ENCODE data around the gene ATP2B2. TPM values are rescaled to one million over a fixed set of nuclear protein-coding genes. Genes with fewer than 3 reads are reported as not detected.

Gene ATP2B2
- total and polyA plus RNA-seq, 2 donors (not counting 1 experiment from before 2014, with no cell fraction given), result not detected

DNA sequence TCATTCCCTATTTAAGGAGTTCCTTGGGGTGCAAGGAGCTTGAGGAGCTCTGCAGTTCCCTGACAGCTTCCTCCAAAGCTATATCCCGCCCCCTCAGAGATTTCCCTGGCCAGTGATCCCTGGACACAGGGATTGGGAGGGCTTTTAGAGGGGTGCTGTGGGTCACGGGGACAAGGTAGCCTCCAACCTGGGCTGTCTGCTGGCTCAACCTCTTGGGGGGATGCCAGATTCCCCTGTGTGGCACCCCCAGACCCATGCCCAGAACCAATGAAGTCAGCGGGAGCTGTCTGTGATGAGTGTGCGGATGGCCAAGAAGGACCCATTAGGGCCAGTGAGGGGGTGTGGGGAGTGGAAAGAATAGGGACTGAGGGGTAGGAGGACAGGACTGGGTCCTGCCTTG is 21.0 kb upstream of the ATP2B2 start:
- Mint-ChIP-seq H3K27ac (no peak overlapping the region), H3K4me1 (no peaks in the 10 kb centered on the region), H3K27me3 (peaks cover 57% of the 10 kb centered on the region), H3K4me3 (no peak overlapping the region), H3K9me3 (ENCODE audit: insufficient read depth) (no peaks in the 10 kb centered on the region)
- intact Hi-C loops (cut with micrococcal nuclease), result no loop called here
- 91% methylated on average over 3 of the region's 4 CpGs for WGBS (ENCODE audit: insufficient coverage)
- Histone ChIP-seq H2AFZ (ENCODE audit: insufficient read depth, low read depth, low read length, poor library complexity, severe bottlenecking) (no peak overlapping the region), H3K36me3 (replicated peaks in 1 of 2; ENCODE audit: control extremely low read depth in 1 of 2, control insufficient read depth in 1 of 2, extremely low read depth in 1 of 2, insufficient read depth in 2 of 2, low read length in 1 of 2) (no peaks in the 10 kb centered on the region), H3K4me1 (ENCODE audit: control insufficient read depth in 2 of 2, insufficient read depth in 2 of 2, low read length in 2 of 2) (no peaks in the 10 kb centered on the region), H3K9me3 (ENCODE audit: control extremely low read depth in 1 of 3, control insufficient read depth in 2 of 3, insufficient read depth in 1 of 3, low read length in 2 of 3) (no peaks in the 10 kb centered on the region), H3K9ac (ENCODE audit: low read length) (no peak overlapping the region), H3K79me2 (ENCODE audit: control insufficient read depth, insufficient read depth, low read length) (no peaks in the 10 kb centered on the region), H3K27me3 (replicated peaks in 1 of 4; ENCODE audit: control extremely low read depth in 1 of 4, control insufficient read depth in 3 of 4, insufficient read depth in 4 of 4, low read length in 3 of 4) (peaks cover 0 to 24% (median 6%) of the 10 kb centered on the region in 4 experiments), H3K27ac (ENCODE audit: low read length in 2 of 2) (no peak overlapping the region), H4K20me1 (ENCODE audit: control insufficient read depth, insufficient read depth, low read length, poor library complexity, severe bottlenecking) (no peaks in the 10 kb centered on the region), H3K4me2 (replicated peaks; ENCODE audit: low read depth, low read length, poor library complexity, severe bottlenecking) (no peak overlapping the region), H3K4me3 (ENCODE audit: control extremely low read depth in 1 of 5, extremely low read depth in 1 of 5, insufficient read depth in 1 of 5, low read depth in 2 of 5, low read length in 4 of 5) (no peak overlapping the region)
- no peak for TF ChIP-seq EZH2 (IDR thresholded peaks at IDR 0.05; ENCODE audit: borderline replicate concordance, insufficient read depth, low read depth, low read length, poor library complexity, severe bottlenecking)
- TF ChIP-seq, protein P1, sequence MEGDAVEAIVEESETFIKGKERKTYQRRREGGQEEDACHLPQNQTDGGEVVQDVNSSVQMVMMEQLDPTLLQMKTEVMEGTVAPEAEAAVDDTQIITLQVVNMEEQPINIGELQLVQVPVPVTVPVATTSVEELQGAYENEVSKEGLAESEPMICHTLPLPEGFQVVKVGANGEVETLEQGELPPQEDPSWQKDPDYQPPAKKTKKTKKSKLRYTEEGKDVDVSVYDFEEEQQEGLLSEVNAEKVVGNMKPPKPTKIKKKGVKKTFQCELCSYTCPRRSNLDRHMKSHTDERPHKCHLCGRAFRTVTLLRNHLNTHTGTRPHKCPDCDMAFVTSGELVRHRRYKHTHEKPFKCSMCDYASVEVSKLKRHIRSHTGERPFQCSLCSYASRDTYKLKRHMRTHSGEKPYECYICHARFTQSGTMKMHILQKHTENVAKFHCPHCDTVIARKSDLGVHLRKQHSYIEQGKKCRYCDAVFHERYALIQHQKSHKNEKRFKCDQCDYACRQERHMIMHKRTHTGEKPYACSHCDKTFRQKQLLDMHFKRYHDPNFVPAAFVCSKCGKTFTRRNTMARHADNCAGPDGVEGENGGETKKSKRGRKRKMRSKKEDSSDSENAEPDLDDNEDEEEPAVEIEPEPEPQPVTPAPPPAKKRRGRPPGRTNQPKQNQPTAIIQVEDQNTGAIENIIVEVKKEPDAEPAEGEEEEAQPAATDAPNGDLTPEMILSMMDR (IDR thresholded peaks at IDR 0.05), result no peak
- ChIA-PET CTCF (no interaction called here), POLR2A (no interaction called here)
- DNase-seq (no peak), ATAC-seq (ENCODE audit: low read depth) (no peak)

DNA sequence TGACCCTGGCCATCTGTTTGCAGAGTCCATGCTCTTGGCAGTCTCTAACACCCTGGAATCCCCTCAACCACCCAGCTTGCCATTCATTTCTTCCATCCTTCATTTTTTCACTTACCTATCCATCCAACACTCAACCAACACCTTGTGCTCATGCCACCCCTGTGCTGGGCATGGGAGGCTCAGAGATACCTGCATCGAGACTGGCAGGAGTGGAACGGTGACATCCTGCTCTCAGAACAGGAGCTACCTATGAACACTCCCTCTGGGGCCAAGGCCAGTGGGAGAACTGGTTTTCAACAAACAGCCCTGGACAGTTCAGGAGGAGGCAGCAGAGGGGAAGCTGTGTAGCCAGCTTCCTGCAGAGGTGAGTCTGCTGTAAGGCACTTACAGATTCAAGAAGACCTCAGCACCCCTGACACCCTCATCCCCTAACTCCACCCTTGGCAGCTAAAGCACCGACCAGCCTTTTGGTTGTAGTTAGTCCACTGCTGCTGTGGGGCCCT is 19.5 kb upstream of the ATP2B2 start:
- H3K27me3 ChIP-seq (replicated peaks in 1 of 4; ENCODE audit: control extremely low read depth in 1 of 4, control insufficient read depth in 3 of 4, insufficient read depth in 4 of 4, low read length in 3 of 4), result peaks cover 0 to 27% (median 6%) of the 10 kb centered on the region in 4 experiments

More for the DNA sequence above, 19.5 kb upstream of the ATP2B2 start:
- no peak for DNase-seq
- intact Hi-C loops (cut with micrococcal nuclease), result no loop called here
- Histone ChIP-seq H3K9ac (ENCODE audit: low read length) (no peak overlapping the region), H2AFZ (ENCODE audit: insufficient read depth, low read depth, low read length, poor library complexity, severe bottlenecking) (no peak overlapping the region), H4K20me1 (ENCODE audit: control insufficient read depth, insufficient read depth, low read length, poor library complexity, severe bottlenecking) (no peaks in the 10 kb centered on the region), H3K27ac (ENCODE audit: low read length in 2 of 2) (no peak overlapping the region), H3K9me3 (ENCODE audit: control extremely low read depth in 1 of 3, control insufficient read depth in 2 of 3, insufficient read depth in 1 of 3, low read length in 2 of 3) (no peaks in the 10 kb centered on the region), H3K4me2 (replicated peaks; ENCODE audit: low read depth, low read length, poor library complexity, severe bottlenecking) (no peak overlapping the region), H3K36me3 (replicated peaks in 1 of 2; ENCODE audit: control extremely low read depth in 1 of 2, control insufficient read depth in 1 of 2, extremely low read depth in 1 of 2, insufficient read depth in 2 of 2, low read length in 1 of 2) (no peaks in the 10 kb centered on the region), H3K79me2 (ENCODE audit: control insufficient read depth, insufficient read depth, low read length) (no peaks in the 10 kb centered on the region), H3K4me1 (ENCODE audit: control insufficient read depth in 2 of 2, insufficient read depth in 2 of 2, low read length in 2 of 2) (no peaks in the 10 kb centered on the region), H3K4me3 (ENCODE audit: control extremely low read depth in 1 of 5, extremely low read depth in 1 of 5, insufficient read depth in 1 of 5, low read depth in 2 of 5, low read length in 4 of 5) (no peak overlapping the region)
- Mint-ChIP-seq H3K9me3 (ENCODE audit: insufficient read depth) (no peaks in the 10 kb centered on the region), H3K4me3 (no peak overlapping the region), H3K27ac (no peak overlapping the region), H3K27me3 (peaks cover 59% of the 10 kb centered on the region), H3K4me1 (no peaks in the 10 kb centered on the region)
- no peak for ATAC-seq (ENCODE audit: low read depth)
- CTCF ChIA-PET, result no interaction called here
- 100% methylated on average over 2 of the region's 3 CpGs for WGBS (ENCODE audit: insufficient coverage)
- no peak for TF ChIP-seq EZH2 (IDR thresholded peaks at IDR 0.05; ENCODE audit: borderline replicate concordance, insufficient read depth, low read depth, low read length, poor library complexity, severe bottlenecking)
- TF ChIP-seq, protein P1 (IDR thresholded peaks at IDR 0.05), result no peak
- POLR2A ChIA-PET, result no interaction called here

All from B cell (primary cell).